Gastroesophageal sphincter (tissue), 3 donors: ENCODE measurements around the gene TAOK3.

Experiments used
- CTCF ChIP-seq, 4 experiments: fragments of 200-600 bp in 2 of 4; fragments of 450-650 bp in 2 of 4; sonication (generic) in 1 of 4; IDR thresholded peaks; one replicate each; pipeline ENCODE4 v1.5.1; 2017 to 2019; ENCODE audit warnings: antibody characterized with exemption in 4 of 4, mild to moderate bottlenecking in 2 of 4, moderate library complexity in 2 of 4
- POLR2A ChIP-seq, 2 donors: fragments of 450-650 bp; IDR thresholded peaks; one replicate each; pipeline ENCODE4 v1.6.1; 2017; ENCODE audit warnings: antibody characterized with exemption in 2 of 2, mild to moderate bottlenecking in 2 of 2, moderate library complexity in 1 of 2
- POLR2AphosphoS5 ChIP-seq: sonication (generic); formaldehyde crosslinking; IDR thresholded peaks from one replicate; pipeline ENCODE4 v1.6.1; 2017; ENCODE audit warnings: antibody characterized with exemption

GRCh38 chr12:118102609-118103008 lies 270.1 kb downstream of the TAOK3 start:
- TF ChIP-seq CTCF (IDR thresholded peaks at IDR 0.05) (no peak), POLR2AphosphoS5 (no peak), POLR2A (IDR thresholded peaks at IDR 0.05) (no peak)
